GM18520 (cell line): Measurements from ENCODE around the gene APOL6.

ENCODE experiments used
- ATAC-seq: cut with Tn5 transposase; IDR thresholded peaks from one replicate; pipeline ENCODE4 v1.9.1; 2021; ENCODE audit not compliant: unreplicated experiment

Gene APOL6

GRCh38 chr22:35648066-35649025, at the start of gene APOL6:
APOL6 (plus strand) TSS chr22:35648446; CDS start chr22:35656426, 7,980 bp downstream.
- no peak for ATAC-seq

GRCh38 chr22:35599364-35599763, 48.9 kb upstream of the APOL6 start:
- no peak for ATAC-seq

- no peak for ATAC-seq
Observed at GRCh38 chr22:35600476-35600875, 47.8 kb upstream of the APOL6 start.

GRCh38 chr22:35601013-35601580, 47.1 kb upstream of the APOL6 start:
- ATAC-seq = no peak

GRCh38 chr22:35601743-35602615, 46.3 kb upstream of the APOL6 start:
- no peak for ATAC-seq

GRCh38 chr22:35604621-35605368, 43.5 kb upstream of the APOL6 start:
- ATAC-seq = no peak

- no peak for ATAC-seq
Observed at GRCh38 chr22:35605369-35605680, 42.9 kb upstream of the APOL6 start.

GRCh38 chr22:35605851-35606481, 42.3 kb upstream of the APOL6 start:
- ATAC-seq = no peak

- ATAC-seq = no peak
Observed at GRCh38 chr22:35606916-35607315, 41.3 kb upstream of the APOL6 start.

GRCh38 chr22:35608088-35608487, 40.2 kb upstream of the APOL6 start:
- no peak for ATAC-seq

GRCh38 chr22:35609261-35609660, 39.0 kb upstream of the APOL6 start:
- ATAC-seq = no peak

- no peak for ATAC-seq
Observed at GRCh38 chr22:35609761-35610160, 38.5 kb upstream of the APOL6 start.

GRCh38 chr22:35610741-35611140, 37.5 kb upstream of the APOL6 start:
- ATAC-seq = no peak

- ATAC-seq = no peak
Observed at GRCh38 chr22:35611200-35611890, 36.9 kb upstream of the APOL6 start.

GRCh38 chr22:35611891-35612576, 36.2 kb upstream of the APOL6 start:
- no peak for ATAC-seq

GRCh38 chr22:35612903-35613302, 35.3 kb upstream of the APOL6 start:
- ATAC-seq = no peak

GRCh38 chr22:35614404-35614803, 33.8 kb upstream of the APOL6 start:
- ATAC-seq = no peak

- no peak for ATAC-seq
Observed at GRCh38 chr22:35615156-35615555, 33.1 kb upstream of the APOL6 start.

- ATAC-seq = no peak
Observed at GRCh38 chr22:35616043-35616442, 32.2 kb upstream of the APOL6 start.
